Measurements from ENCODE around the gene HDAC9. TPM values are rescaled to one million over a fixed set of nuclear protein-coding genes. Genes with fewer than 3 reads are reported as not detected.
A peak's percentile ranks its signal among the peaks of the same experiment; 100 is the strongest.

The HDAC9 gene
- total RNA-seq, 1 experiment from 2014 or later: 7.7 TPM

DNA sequence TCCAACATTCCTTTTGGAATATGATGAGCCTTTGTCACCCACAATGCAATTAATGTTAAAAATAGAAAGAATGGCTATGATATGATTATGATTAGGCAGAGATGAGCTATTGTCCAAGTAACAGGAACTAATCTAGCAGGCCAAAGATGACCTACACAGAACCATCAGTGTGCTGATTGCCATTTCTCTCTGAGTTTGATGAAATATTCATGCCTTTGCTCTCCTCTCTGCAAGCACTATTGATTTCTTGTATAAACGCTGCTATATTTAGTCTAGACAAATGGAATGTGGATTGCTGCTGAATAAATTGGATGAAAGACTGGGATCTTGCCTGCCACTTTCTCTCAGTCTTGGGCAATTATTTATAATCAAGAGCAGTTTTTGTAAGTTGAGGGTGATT, 85.4 kb downstream of the HDAC9 start:
- no peaks in the 10 kb centered on the region for H3K36me3 Mint-ChIP-seq (ENCODE audit: insufficient read depth in 1 of 3, low read depth in 3 of 3)
- no peaks in the 10 kb centered on the region for H3K79me1 ChIP-seq (ENCODE audit: insufficient read depth, low read depth, low read length, poor library complexity, severe bottlenecking)
- no peak overlapping the region for H3K9ac ChIP-seq (ENCODE audit: extremely low read depth, insufficient read length, low read length)
- no peak overlapping the region for H4K5ac ChIP-seq (ENCODE audit: insufficient read length, low read depth, low read length)
- no peaks in the 10 kb centered on the region for H3K79me2 ChIP-seq (ENCODE audit: insufficient read depth, low read length)
- H3K4me1 ChIP-seq (ENCODE audit: insufficient read depth, low read length): no peaks in the 10 kb centered on the region
- H3K27me3 Mint-ChIP-seq (ENCODE audit: low read depth): no peaks in the 10 kb centered on the region
- H2AFZ ChIP-seq (ENCODE audit: low read length): no peak overlapping the region
- no peak overlapping the region for H2BK15ac ChIP-seq (ENCODE audit: low read depth, low read length)
- no peak overlapping the region for H3K4me2 ChIP-seq (ENCODE audit: insufficient read depth, insufficient read length, low read length)
- H3T11ph ChIP-seq (ENCODE audit: low read length): no peak overlapping the region
- H3K4me1 Mint-ChIP-seq: peaks cover 4 to 5% of the 10 kb centered on the region in 2 experiments; a peak in 3 of 4 replicates
- H3K14ac ChIP-seq (ENCODE audit: insufficient read depth, low read length): no peak overlapping the region
- peak overlapping the region in 1 of 3 experiments; percentile 40; a peak in 3 of 7 replicates for H3K27ac Mint-ChIP-seq
- no peak overlapping the region for H3K18ac ChIP-seq (ENCODE audit: insufficient read length, low read depth, low read length)
- no peaks in the 10 kb centered on the region for H3K9me3 Mint-ChIP-seq
- no peak overlapping the region for H2BK120ac ChIP-seq (ENCODE audit: low read depth, low read length, poor library complexity, severe bottlenecking)
- WGBS (ENCODE audit: extremely low coverage, insufficient read length, low lambda C conversion rate): no CpG with 5 or more reads among the region's 1 CpG
- no peaks in the 10 kb centered on the region for H4K20me1 ChIP-seq (ENCODE audit: control insufficient read depth, insufficient read depth, insufficient read length)
- H3K4ac ChIP-seq (ENCODE audit: low read depth, low read length): no peak overlapping the region
- no peaks in the 10 kb centered on the region for H3K9me3 ChIP-seq (ENCODE audit: control insufficient read depth, low read depth, low read length)
- no peak overlapping the region for H2BK20ac ChIP-seq (ENCODE audit: low read depth, low read length, poor library complexity, severe bottlenecking)
- no peak overlapping the region for H3K56ac ChIP-seq (ENCODE audit: insufficient read length, low read depth, low read length)
- H3K23ac ChIP-seq (ENCODE audit: insufficient read length, low read depth, low read length): no peak overlapping the region
- H2BK5ac ChIP-seq (ENCODE audit: insufficient read length, low read length): no peak overlapping the region
- H4K8ac ChIP-seq (replicated peaks; ENCODE audit: insufficient read length, low read depth, low read length): no peak overlapping the region
- H2AK5ac ChIP-seq (ENCODE audit: insufficient read length, low read length): no peak overlapping the region
- H3K23me2 ChIP-seq (ENCODE audit: insufficient read length, low read depth, low read length, poor library complexity, severe bottlenecking): no peaks in the 10 kb centered on the region
- no peak overlapping the region for H3K27ac ChIP-seq (ENCODE audit: insufficient read length, low read depth, low read length)
- H3K4me3 Mint-ChIP-seq: no peak overlapping the region
- H4K91ac ChIP-seq (ENCODE audit: insufficient read length, low read depth, low read length): no peak overlapping the region
- no peak for TF ChIP-seq CTCF (conservative IDR thresholded peaks at IDR 0.05)
- H3K27me3 ChIP-seq (ENCODE audit: insufficient read depth, low read length): no peaks in the 10 kb centered on the region
- H2BK12ac ChIP-seq (ENCODE audit: insufficient read length, low read depth, low read length): no peak overlapping the region
- DNase-seq: no peak

Data from H9 (cell line).